Measurements from ENCODE around the gene FAF1.

Gene FAF1

GRCh38 chr1:50684185-50684584, 275.9 kb downstream of the FAF1 start:
- no peak overlapping the region for H3K4me3 ChIP-seq (ENCODE audit: low read length)
- no peak for DNase-seq (ENCODE audit: low read depth)
- no peak for TF ChIP-seq CTCF (conservative IDR thresholded peaks at IDR 0.05; ENCODE audit: low read length)

GRCh38 chr1:50681931-50682330, 278.1 kb downstream of the FAF1 start:
- TF ChIP-seq CTCF (conservative IDR thresholded peaks at IDR 0.05; ENCODE audit: low read length): no peak
- peak; percentile 12 for DNase-seq (ENCODE audit: low read depth)
- H3K4me3 ChIP-seq (ENCODE audit: low read length): no peak overlapping the region

- no peak overlapping the region for H3K4me3 ChIP-seq (ENCODE audit: low read length)
- TF ChIP-seq CTCF (conservative IDR thresholded peaks at IDR 0.05; ENCODE audit: low read length): no peak
- no peak for DNase-seq (ENCODE audit: low read depth)
Observed at GRCh38 chr1:50667710-50668356, 292.2 kb downstream of the FAF1 start.

GRCh38 chr1:50667272-50667671, 292.8 kb downstream of the FAF1 start:
- no peak overlapping the region for H3K4me3 ChIP-seq (ENCODE audit: low read length)
- TF ChIP-seq CTCF (conservative IDR thresholded peaks at IDR 0.05; ENCODE audit: low read length): no peak
- DNase-seq (ENCODE audit: low read depth): no peak

- H3K4me3 ChIP-seq (ENCODE audit: low read length): no peak overlapping the region
- DNase-seq (ENCODE audit: low read depth): no peak
- TF ChIP-seq CTCF (conservative IDR thresholded peaks at IDR 0.05; ENCODE audit: low read length): no peak
Observed at GRCh38 chr1:50666849-50667248, 293.2 kb downstream of the FAF1 start.

GRCh38 chr1:50665413-50665812, 294.7 kb downstream of the FAF1 start:
- no peak overlapping the region for H3K4me3 ChIP-seq (ENCODE audit: low read length)
- DNase-seq (ENCODE audit: low read depth): peak; percentile 27
- TF ChIP-seq CTCF (conservative IDR thresholded peaks at IDR 0.05; ENCODE audit: low read length): no peak

GRCh38 chr1:50661626-50662025, 298.4 kb downstream of the FAF1 start:
- no peak for TF ChIP-seq CTCF (conservative IDR thresholded peaks at IDR 0.05; ENCODE audit: low read length)
- DNase-seq (ENCODE audit: low read depth): peak; percentile 9
- no peak overlapping the region for H3K4me3 ChIP-seq (ENCODE audit: low read length)
